ENCODE data around the gene SYNDIG1.

Gene SYNDIG1

DNA sequence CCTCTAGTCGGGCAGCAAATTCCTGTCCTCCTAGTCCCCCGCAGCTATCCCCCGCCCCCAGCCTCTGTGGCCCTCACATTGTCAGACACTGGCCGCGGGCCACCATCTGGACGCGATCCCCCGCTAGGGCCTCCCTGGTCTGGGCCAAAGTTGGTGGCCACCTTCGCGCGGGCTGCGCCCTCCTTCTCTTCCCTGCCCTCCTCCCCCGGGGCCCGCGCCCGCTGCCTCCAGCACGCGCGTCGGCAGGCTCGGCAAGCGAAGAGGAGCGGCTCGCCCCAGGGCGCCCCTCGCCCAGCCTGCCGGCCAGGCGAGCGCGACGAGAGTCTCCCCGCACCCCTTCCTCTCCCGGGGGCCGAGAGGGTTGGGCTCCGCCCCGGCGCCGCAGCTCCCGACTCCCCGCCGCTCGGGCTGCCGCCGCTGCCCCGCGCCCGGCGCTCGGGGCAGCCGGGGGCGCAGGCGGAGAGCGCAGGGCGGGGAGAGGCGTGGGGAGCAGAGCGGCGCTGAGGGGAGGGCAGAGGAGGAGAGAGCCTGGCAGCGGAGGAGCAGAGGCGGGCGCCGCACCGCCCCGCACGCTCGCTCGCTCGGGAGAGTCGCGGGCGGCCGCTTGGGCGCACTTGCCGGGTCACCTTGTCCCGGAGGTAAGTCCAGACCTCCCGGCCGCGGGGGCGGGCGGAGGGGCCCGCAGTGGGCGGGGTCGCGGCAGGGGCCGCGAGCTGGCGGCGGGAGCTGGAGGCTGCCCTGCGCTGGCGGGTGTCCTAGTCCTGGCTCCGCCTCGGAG is at the start of gene SYNDIG1:
TSS of gene SYNDIG1 (plus strand) at position 514 of the 778 bp plus-strand sequence. CDS start 73,469 bp downstream, outside the sequence.
- DNase-seq, result no peak

DNA sequence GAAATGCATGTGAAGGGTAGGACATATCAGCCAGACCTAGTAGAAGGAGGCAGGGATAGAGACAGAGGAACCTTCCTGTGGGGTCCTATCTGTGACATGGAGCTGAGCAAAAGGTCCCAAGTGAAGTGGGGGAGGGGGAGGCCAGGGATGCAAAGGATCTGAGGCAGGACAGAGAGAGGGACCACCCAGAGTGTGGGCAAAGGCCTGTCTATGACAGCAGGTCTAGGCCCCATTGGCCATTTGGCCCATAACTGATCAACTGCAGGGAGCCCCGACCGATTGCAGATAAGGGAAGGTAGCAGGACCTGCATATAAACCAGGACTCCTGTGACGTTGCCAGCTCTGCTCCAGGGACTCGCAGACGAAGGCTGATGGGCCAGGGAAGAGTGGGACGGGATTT is 49.6 kb upstream of the SYNDIG1 start:
- DNase-seq, result no peak

DNA sequence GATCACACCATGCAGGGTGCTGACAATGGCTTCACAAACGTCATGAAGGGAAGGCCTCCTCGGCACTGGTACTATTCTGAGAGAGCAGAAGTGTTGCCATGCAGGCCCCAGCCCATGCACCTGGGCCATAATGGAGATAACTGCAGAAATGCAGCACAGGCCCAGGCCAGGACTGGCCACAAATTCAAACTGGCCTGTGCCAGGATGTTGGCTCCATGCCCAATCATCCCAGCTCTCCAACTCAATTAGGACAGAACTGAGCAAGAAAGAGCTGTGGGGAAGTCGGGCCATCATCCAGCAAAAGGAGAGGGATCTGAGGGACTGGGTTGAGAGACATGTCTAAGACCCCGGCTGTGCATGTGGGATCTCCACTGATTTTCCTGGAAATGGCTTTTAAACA is 48.9 kb upstream of the SYNDIG1 start:
- DNase-seq, result no peak

DNA sequence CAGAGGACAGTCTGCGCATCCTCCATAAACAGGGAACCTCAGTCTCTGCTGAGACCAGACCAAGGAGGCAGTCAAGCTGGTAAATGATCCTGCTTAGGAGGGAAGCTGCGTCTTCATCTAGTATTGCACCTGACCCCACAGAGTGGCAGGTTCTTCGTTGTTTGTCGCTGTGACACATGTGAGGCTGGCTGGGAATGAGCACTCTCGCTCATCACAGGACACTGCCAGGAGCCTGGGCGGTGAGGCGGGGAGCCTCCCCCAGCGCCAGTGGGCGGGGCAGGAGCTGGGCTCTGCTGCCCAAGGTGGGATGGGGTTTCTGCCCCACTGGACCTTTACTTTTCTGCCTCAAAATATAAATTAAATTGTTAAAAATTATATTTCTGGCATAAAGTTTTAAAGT is 48.4 kb upstream of the SYNDIG1 start:
- no peak for DNase-seq

DNA sequence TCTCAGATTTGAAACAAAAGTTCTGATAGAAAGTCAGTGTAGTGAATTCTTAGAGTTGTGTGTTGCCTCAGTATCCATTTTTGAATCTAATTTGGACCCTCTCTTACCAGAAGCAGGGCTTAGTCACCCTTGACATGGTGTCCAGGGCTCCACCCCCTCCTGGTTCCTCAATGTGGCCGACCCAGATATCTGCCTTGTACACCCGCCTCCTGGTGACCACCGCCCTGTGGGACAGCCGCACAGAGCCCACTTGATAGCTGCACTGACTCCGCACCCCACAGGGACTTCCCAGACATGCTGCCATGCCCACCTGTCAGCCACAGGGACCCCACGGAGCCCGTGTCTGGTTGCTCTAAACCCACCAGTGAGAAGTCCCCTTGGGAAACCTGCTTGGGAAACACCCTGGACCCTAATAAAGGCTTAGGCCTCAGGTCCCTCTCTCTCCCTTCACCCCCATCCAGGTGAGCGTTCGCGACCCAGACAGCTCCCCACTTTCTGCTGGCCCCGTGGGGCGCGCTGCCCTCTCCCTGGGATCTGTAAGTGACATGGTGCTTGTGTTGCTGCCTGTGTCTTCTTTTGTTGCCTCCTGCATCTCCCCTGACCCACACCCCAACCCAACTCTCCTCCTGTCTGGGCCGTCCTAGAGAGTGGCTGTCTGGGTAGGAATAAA is 47.2 kb upstream of the SYNDIG1 start:
- DNase-seq, result no peak

DNA sequence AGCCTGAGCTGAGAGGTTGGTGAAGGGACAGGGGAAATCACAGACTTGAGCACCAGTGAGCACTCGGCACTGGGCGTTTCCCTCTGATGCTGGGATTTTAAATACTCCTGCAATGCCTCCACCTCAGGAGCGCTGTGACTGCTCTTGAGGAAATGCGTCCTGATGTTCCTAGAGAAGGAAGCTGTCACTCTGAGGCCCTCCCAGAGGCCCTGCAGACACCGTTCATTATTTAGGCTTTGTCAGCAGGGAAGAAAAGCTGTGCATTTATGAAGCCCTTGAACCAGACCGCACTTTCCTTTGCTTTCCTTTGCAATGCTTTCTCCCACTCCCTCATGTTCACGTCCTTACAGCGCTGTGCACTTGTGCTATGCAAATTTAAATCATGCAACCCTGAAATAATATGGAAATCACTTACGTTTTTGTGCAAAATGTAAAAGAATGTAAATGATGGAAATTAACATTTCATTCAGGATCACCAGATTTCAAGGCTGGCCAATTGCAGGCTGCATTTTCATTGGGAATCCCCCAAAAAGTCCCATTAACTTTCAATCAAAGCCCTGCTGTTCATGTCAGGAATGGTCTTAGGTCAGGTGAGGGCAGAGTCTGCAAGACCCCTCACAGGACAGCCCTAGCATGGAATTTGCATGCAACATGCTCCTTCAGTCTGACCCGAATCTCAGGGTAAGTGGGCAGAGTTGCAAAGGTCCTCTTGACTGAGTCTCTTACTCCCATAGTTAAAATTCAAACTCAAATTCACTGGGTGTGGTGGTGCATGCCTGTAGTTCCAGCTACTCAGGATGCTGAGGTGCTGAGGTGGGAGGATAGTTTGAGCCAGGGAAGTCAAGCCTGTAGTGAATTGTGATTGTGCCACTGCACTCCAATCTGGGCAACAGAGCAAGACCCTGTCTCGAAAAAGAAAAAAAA is 45.8 kb upstream of the SYNDIG1 start:
- no peak for DNase-seq

DNA sequence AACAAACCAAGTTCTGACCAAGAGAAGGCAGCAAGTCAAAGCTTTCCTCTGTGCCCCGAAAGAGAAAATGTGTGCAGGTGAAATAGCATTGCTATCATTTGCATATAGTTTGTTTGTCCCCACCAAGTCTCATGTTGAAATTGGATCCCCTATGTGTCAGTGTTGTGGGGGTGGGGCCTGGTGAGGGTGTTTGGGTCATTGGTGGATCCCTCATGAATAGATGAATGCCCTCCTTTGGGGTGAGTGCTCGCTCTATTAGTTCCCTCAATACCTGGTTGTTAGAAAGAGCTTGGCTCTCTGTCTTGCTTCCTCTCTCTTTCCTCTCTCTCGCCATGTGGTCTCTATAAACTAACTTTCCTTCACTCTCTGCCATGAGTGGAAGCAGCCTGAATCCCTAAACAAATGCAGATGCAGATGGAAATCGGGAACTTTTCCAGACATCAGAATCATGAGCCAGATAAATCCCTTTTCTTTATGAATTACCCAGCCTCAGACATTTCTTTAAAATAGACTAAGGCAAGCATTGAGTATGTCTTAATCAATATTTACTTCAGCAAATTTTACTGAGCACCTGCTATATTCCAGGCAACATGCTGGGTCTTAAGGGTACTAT is 43.8 kb upstream of the SYNDIG1 start:
- no peak for DNase-seq

DNA sequence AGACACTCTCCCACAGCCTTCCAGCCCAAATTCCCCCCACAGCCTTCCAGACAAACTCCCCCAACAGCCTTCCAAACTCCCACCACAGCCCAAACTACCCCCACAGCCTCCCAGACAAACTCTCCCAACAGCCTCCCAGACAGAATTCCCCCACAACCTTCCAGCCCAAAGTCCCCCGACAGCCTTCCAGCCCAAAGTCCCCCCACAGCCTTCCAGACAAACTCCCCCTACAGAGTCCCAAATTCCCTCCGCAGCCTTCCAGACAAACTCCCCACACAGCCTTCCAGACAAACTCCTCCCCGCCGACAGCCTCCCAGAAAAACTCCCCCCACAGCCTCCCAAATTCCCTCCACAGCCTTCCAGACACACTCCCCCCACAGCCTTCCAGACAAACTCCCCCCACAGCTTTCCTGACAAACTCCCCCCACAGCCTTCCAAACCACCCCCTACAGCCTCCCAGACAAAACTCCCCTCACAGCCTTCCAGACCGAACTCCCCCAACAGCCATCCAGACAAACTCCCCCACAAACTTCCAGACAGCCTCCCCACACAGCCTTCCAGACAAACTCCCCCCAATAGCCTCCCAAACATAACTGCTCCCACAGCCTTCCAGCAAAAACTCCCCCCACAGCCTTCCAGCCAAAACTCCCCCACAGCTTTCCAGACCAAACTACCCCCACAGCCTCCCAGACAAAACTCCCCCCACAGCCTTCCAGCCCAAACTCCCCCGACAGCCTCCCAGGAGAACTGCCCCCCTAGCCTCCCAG is 38.0 kb upstream of the SYNDIG1 start:
- no peak for DNase-seq

DNA sequence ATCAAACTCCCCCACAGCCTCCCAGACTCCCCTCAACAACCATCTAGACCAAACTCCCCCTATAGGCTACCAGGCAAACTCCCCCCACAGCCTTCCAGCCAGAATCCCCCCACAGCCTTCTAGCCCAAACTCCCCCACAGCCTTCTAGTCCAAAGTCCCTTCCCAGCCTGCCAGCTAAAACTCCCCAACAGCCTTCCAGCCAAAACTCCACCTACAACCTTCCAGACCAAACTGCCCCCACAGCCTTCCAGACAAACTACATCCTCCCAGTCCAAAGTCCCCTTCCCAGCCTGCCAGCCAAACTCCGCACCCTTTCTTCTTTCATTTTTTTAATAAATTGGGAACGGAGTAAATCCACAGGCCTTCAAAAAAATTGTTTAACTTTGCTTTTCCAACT is 37.4 kb upstream of the SYNDIG1 start:
- no peak for DNase-seq

DNA sequence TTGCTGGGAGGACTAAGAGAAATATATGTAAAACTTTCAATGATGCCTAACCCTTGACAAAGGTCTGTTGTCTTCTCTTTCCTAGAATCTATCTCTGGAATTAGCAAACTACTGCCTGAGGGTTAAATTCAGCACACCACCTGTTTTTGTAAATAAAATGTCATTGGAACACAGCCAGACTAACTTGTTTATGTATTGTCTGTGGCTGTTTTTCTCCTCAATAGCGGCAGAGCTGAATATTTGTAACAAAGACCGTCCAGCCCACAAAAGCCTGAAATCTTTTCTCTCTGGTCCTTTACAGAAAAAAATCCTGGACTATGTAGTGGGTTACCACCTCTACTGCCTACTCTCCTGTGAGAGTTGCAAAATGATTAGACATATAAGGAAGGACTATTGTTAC is 33.3 kb upstream of the SYNDIG1 start:
- no peak for DNase-seq

DNA sequence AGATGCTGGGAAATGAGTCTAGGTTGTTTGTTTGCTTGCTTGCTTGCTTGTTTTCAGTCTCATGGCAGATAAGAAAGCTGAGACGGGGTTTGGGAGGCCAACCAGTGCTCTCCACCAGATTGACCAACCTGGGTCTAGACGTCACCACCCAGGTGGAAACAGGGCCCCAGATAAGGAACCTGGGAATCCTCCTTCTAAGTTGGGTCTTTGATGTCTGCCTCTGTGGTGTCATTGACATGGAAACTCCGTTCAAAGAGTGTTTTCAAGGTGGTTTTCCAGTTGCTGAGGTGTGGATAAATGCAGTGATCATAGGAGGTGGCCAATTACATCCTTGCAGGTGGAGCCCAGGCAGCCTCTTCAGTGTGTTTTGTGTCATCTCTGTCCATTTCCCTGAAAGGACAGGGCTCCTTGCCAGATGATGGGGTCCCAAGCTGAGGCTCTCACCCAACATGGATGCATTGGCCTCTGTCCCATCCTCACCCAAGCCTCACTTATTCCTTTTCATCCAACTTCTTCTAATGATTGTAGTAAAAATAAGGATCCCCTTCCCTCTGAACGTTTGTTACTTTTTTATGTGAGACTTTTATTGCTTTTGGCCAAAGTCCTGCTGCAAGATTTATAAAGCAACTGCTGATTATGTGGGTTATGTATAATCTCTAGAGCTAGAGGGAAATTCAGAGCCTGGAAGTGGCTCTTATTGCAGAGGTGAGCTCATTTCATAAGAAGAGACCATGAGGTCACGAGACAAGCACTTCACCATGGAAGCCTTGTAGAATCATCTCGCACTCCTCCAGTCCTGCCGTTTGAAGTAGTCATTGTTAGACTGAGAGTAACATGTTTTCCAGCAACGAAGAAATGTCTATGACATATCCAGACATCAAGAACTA is 32.0 kb upstream of the SYNDIG1 start:
- no peak for DNase-seq

DNA sequence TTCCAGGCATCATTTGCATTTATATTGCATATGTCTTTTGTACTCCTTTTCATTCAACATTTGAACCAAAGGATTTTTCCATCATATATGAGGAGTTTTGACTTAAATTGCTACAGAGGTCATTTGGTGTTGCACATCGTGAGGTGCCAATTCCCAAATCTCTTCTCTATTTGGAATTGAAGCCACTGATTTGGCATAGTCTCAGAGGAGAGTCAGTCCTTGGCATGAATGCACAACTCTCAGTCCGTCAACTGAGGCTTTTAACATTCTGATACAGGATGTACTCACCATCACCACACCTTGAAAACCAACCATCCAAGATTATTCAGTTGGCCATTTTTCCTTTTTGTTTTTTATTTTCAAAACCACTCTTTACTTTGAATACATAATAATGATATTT is 31.1 kb upstream of the SYNDIG1 start:
- DNase-seq, result no peak

DNA sequence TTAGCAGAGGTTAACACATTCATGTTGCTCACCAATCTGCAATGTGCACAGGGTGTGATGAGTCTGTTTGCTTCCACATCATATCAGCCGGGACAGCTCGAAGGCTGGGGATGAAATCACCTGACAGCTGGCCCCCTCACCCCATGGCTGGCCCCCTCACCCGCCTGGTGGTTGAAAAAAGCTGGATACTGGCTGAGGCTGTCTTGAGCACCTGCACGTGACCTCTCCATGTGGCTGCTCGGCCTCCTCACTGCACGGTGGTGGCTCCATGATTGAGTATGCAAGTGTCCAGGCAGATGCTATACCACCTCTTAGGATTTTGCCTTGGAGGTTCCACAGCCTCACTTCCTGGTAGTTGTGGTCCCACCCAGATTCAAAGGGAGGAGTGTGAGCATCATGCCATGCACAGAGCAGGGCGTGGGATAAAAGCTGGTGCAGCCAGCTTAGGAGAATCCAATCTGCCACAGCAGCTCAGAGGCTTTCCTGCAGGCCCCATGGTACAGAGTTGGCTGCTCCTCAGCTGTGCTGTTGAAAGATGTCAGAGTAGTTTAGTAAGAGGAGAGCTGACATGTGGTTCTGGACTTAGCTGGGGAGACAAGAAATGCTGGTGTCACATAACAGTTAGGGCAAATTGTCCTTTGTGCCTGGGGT is 29.6 kb upstream of the SYNDIG1 start:
- DNase-seq, result no peak

DNA sequence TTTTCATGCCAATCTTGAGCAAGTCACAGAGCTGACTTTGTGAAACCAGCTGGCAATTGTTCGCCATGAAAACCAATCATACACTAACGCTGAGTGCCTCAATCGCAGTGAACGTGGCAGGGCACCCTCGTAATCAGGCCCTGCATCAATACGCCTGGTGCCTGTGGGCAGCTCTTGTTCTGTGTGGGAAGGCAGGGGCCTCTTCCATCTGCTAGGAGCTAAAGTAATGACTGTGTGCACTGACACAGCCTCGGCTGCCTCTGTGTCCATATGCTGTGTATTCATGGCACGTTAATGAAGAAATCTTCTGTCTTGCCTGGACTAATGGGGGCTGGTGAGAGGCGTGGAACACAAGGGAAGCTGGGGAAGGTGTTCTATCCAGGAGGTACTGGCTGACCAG is 27.8 kb upstream of the SYNDIG1 start:
- DNase-seq, result no peak

DNA sequence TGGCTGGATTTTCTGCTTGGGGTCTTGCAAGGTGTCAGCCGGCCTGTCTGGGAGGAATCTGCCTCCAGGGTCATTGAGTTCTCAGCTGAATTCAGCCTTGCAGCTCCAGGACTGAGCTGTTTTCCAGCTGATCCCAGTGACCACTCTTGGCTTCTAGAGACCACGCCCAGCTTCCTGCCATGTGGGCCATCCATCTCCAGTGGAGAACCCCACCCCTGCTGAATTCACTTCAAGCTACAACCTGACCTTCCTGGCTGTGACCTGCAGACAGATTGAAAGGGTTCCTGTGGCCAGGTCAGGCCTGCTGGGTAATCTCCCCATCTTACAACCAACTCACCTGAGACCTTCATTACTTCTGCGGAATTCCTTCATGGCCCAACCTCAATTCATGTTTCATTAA is 26.5 kb upstream of the SYNDIG1 start:
- DNase-seq, result no peak

DNA sequence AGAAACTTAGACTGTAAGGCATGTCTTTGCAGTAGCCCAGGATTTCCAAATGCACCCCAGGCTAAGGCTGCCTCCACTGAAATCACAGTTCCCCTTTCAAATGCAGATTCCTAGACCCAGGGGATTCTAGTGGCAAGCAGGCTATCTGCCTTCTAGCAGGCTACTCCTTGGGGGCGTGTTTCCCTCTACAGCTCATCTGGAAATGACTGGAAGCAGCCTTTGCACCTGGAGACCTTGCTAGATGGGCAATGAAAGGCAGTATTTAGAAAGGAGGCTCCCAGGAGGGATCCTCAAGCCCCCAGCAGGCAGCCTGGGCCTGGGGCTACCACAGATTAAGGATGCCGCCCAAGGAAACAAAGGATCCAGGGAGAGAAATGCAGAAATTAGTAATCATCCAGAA is 26.0 kb upstream of the SYNDIG1 start:
- no peak for DNase-seq

DNA sequence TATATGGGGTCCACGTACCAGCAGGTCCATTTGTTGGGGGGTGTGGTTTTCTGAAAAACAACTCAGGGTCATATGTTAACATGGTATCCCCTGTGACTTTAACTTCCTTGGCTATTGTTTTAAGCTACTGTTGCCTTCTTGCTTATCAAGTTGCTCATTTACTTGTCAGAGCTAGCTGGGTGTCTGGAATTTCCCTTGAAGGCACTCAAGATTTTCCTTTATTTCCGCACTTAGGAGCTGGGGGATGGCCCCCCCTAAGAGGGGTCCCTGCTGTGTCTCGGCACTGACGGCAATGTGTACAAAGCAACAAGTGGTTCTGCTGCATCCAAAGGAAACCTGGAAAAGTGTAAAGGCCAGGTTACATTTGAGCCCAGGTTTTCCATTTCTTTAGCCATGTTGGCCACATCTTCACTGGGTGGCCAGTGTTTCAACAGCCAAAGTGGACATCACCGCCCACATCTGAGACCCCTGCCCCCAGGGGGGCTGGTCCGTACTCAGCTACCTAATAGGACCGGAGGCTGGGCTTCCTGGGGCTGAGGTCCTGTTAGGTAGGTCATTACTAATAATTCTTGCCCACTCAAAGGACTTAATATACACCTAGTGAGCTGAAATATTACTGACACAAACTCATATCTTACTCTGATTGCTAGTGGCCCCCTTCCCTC is 24.8 kb upstream of the SYNDIG1 start:
- no peak for DNase-seq

DNA sequence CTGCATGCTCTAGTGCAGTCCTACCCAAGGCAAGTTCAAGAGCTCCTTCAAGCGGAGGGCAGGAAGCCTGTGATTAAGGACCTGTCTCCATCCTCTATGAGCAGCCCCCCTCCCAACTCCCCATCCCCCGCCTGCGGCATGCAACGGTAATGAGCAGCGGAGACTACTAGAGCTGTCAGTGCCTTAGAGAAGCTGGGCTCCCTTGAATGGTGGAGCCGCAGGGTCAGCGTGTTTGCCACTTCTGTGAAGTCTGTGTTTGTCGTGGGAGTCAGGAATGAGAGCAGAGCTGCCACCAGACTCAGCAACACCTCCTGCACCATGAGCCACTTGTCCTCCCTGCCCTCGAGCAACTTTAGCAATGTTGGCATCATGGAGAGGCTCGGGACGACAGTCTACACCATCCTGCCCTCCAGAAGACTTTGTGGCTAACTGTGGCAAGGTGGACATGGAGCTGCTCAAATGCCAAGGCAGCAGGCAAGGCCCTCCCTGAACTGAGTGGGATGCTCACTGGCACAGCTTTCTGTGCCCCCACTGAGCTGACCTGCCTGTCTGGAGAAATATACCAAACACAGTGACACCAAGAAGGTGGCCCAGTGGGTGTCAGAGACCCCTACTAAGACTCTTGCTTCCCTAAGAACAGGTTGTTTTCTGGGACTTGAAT is 23.8 kb upstream of the SYNDIG1 start:
- no peak for DNase-seq

DNA sequence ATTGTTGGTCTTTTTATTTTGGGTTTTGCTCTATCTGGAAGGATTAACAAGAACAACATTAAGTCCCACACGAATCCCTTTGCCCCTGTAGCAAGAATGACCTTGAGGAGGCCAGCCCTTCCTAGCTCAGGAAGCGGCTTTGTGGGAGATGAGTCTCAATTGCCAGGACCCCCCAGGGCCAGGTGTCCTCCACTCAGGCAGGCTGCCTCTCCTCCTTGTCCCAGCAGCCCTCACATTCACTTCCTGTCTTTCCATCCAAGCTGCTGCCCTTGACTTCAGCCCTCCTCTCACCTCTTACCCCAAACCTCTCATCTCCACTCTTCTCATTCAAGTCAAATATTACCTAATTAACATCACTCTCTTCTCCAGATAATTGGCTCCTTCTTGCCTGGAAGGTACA is 22.6 kb upstream of the SYNDIG1 start:
- DNase-seq, result no peak

DNA sequence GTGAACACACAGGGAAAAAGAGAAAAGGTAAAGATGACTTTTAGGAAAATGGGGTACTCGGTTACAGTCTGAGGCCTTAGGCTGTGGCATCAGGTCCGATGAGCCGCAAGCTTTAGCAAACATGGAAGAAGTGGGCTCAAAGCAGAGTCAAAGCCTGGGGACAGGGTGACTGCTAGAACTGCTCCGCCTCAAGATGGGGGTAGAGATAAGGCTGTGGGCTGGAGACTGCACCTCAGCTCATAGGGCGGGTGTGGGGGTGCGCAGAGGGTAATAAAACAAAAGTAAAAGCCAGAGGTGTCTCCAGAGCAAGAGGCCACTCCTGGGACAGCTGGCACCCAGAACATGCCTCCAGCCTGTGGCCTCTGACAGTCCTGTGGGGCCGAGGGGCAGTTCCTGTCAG is 21.3 kb upstream of the SYNDIG1 start:
- DNase-seq, result no peak

All from NCI-H1930 (cell line).